A549 (cell line): Measurements from ENCODE around the gene FLACC1.

Experiments used
- CHD2 ChIP-seq: fragments of 150-350 bp; IDR thresholded peaks from 2 replicates; pipeline ENCODE4 v1.6.1; 2014; ENCODE audit warnings: low read length; ENCODE audit not compliant: partially characterized antibody
- CTCF ChIP-seq: fragments of >200 bp; sonication (Bioruptor Twin); formaldehyde crosslinking; IDR thresholded peaks from 3 replicates; pipeline ENCODE4 v1.5.1; 2016
- ESRRA ChIP-seq: fragments of 150-350 bp; IDR thresholded peaks from 2 replicates; pipeline ENCODE4 v1.6.1; 2014; ENCODE audit warnings: mild to moderate bottlenecking, low read length, borderline replicate concordance
- HOXB5 ChIP-seq: fragments of 250-450 bp; sonication (Bioruptor Pico); IDR thresholded peaks from 2 replicates; pipeline ENCODE4 v1.5.0; 2020; ENCODE audit warnings: mild to moderate bottlenecking, moderate library complexity
- POLR2A ChIP-seq: IDR thresholded peaks from 2 replicates; pipeline ENCODE4 v1.6.1; 2012; ENCODE audit warnings: mild to moderate bottlenecking, low read length
- RAD21 ChIP-seq, 2 experiments: fragments of >200 bp in 1 of 2; sonication (Bioruptor Twin) in 1 of 2; formaldehyde crosslinking in 1 of 2; IDR thresholded peaks in 1 of 2; conservative IDR thresholded peaks in 1 of 2; 2 replicates in 1 of 2; 3 replicates in 1 of 2; pipeline ENCODE4 v1.6.1; 2012 to 2018; ENCODE audit warnings: inconsistent platforms in 1 of 2
- RFX5 ChIP-seq: fragments of 450-650 bp; IDR thresholded peaks from 2 replicates; pipeline ENCODE4 v1.7.1; 2014; ENCODE audit warnings: antibody characterized with exemption, mild to moderate bottlenecking, moderate library complexity
- SMC3 ChIP-seq: fragments of >200 bp; sonication (Bioruptor Twin); formaldehyde crosslinking; IDR thresholded peaks from 3 replicates; pipeline ENCODE4 v1.6.1; 2018; ENCODE audit warnings: inconsistent platforms
- USF2 ChIP-seq: fragments of 450-650 bp; IDR thresholded peaks from 2 replicates; pipeline ENCODE4 v1.6.1; 2014; ENCODE audit warnings: antibody characterized with exemption
- ZC3H11A ChIP-seq: fragments of 450-650 bp; IDR thresholded peaks from 2 replicates; pipeline ENCODE4 v1.6.1; 2014; ENCODE audit warnings: antibody characterized with exemption, mild to moderate bottlenecking
- TF ChIP-seq, protein P1 (sequence below): fragments of 150-350 bp; IDR thresholded peaks from 2 replicates; pipeline ENCODE4 v1.6.1; 2014; ENCODE audit warnings: low read depth, mild to moderate bottlenecking, low read length

GRCh38 chr2:201350879-201351278 lies 6.3 kb downstream of the FLACC1 start:
- TF ChIP-seq ZC3H11A (no peak), SMC3 (no peak), CHD2 (no peak), USF2 (no peak), CTCF (no peak), RAD21 (conservative IDR thresholded peaks at IDR 0.05 in 1 of 2, IDR thresholded peaks at IDR 0.05 in 1 of 2) (no peak), RFX5 (no peak), ESRRA (no peak), HOXB5 (CRISPR knock-in tag) (no peak), POLR2A (no peak)
- TF ChIP-seq, protein P1, sequence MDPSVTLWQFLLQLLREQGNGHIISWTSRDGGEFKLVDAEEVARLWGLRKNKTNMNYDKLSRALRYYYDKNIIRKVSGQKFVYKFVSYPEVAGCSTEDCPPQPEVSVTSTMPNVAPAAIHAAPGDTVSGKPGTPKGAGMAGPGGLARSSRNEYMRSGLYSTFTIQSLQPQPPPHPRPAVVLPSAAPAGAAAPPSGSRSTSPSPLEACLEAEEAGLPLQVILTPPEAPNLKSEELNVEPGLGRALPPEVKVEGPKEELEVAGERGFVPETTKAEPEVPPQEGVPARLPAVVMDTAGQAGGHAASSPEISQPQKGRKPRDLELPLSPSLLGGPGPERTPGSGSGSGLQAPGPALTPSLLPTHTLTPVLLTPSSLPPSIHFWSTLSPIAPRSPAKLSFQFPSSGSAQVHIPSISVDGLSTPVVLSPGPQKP = no peak
